ACHN (cell line): Measurements from ENCODE around the gene STOM.

Experiments
- DNase-seq: peaks from one replicate; pipeline ENCODE4 v3.0.0-alpha.2; 2015
- in situ Hi-C: cut with HindIII; loops from 2 replicates; pipeline ENCODE4 v1.10.0; 2017; ENCODE audit warnings: low sequenced_read_pairs, low pct_ligation_motif_present, low pct_unique_long_range_greater_than_20kb

STOM gene

GRCh38 chr9:121310571-121310970 is 59.5 kb downstream of the STOM start:
- in situ Hi-C loops, result no loop called here
- no peak for DNase-seq

- DNase-seq, result no peak
- in situ Hi-C loops, result no loop called here
Observed at GRCh38 chr9:121309833-121310425, 60.1 kb downstream of the STOM start.

- DNase-seq, result no peak
- in situ Hi-C loops, result no loop called here
Observed at GRCh38 chr9:121309171-121309570, 60.9 kb downstream of the STOM start.

- in situ Hi-C loops, result no loop called here
Observed at GRCh38 chr9:121308765-121309164, 61.3 kb downstream of the STOM start.

GRCh38 chr9:121307976-121308375 is 62.1 kb downstream of the STOM start:
- DNase-seq, result no peak
- in situ Hi-C loops, result no loop called here

More at GRCh38 chr9:121308765-121309164, 61.3 kb downstream of the STOM start:
- DNase-seq, result no peak

- no peak for DNase-seq
Observed at GRCh38 chr9:121305269-121305994, 64.6 kb downstream of the STOM start.

GRCh38 chr9:121304707-121305106 is 65.3 kb downstream of the STOM start:
- in situ Hi-C loops, result no loop called here
- DNase-seq, result no peak

More at GRCh38 chr9:121305269-121305994, 64.6 kb downstream of the STOM start:
- in situ Hi-C loops, result no loop called here

- in situ Hi-C loops, result no loop called here
- DNase-seq, result no peak
Observed at GRCh38 chr9:121303456-121304451, 66.3 kb downstream of the STOM start.

GRCh38 chr9:121302786-121303185 is 67.3 kb downstream of the STOM start:
- DNase-seq, result no peak
- in situ Hi-C loops, result no loop called here

- in situ Hi-C loops, result no loop called here
- DNase-seq, result no peak
Observed at GRCh38 chr9:121302341-121302740, 67.7 kb downstream of the STOM start.

GRCh38 chr9:121301881-121302286 is 68.2 kb downstream of the STOM start:
- no peak for DNase-seq
- in situ Hi-C loops, result no loop called here

GRCh38 chr9:121300283-121301119 is 69.5 kb downstream of the STOM start:
- DNase-seq, result no peak
- in situ Hi-C loops, result no loop called here

- DNase-seq, result no peak
- in situ Hi-C loops, result no loop called here
Observed at GRCh38 chr9:121299467-121300282, 70.4 kb downstream of the STOM start.

- no peak for DNase-seq
- in situ Hi-C loops, result no loop called here
Observed at GRCh38 chr9:121298689-121299466, 71.2 kb downstream of the STOM start.

- in situ Hi-C loops, result no loop called here
- no peak for DNase-seq
Observed at GRCh38 chr9:121298016-121298538, 72.0 kb downstream of the STOM start.

- DNase-seq, result no peak
- in situ Hi-C loops, result no loop called here
Observed at GRCh38 chr9:121297389-121297788, 72.7 kb downstream of the STOM start.
